MCF 10A (cell line): ENCODE results near the gene SPATA1. TPM values are rescaled to one million over a fixed set of nuclear protein-coding genes. Genes with fewer than 3 reads are reported as not detected.
A peak's percentile ranks its signal among the peaks of the same experiment; 100 is the strongest.

Experiments
- BruUV-seq: library from RNA; stranded (reverse); fragments of 400-500 nt; replicated peaks from 2 replicates; lab custom pipeline; 2021; lab: Mats Ljungman, UMichigan
- CTCF ChIA-PET: fragments of 300-600 bp; sonication (Branson Sonifier 250); formaldehyde crosslinking; extraction: SDS; loops from one replicate; lab custom pipeline; 2021; ENCODE audit warnings: antibody characterized with exemption, inconsistent platforms; lab: Yijun Ruan, JAX
- POLR2A ChIA-PET: fragments of 300-600, 350-650 bp; sonication (Branson Sonifier 250); formaldehyde crosslinking; extraction: SDS; loops from one replicate; lab custom pipeline; 2020; ENCODE audit warnings: antibody characterized with exemption, inconsistent platforms; lab: Yijun Ruan, JAX
- DNase-seq: peaks from one replicate; pipeline ENCODE4 v3.0.0-alpha.2; 2018; ENCODE audit not compliant: unreplicated experiment
- H3K27ac Mint-ChIP-seq: one replicate; pipeline ENCODE4 v1.8.0; 2022; ENCODE audit warnings: mild to moderate bottlenecking, low read depth, mixed read lengths; ENCODE audit not compliant: unreplicated experiment
- H3K27me3 Mint-ChIP-seq: one replicate; pipeline ENCODE4 v1.8.0; 2022; ENCODE audit warnings: mixed read lengths; ENCODE audit not compliant: insufficient read depth, unreplicated experiment
- H3K36me3 Mint-ChIP-seq: one replicate; pipeline ENCODE4 v1.8.0; 2022; ENCODE audit warnings: mild to moderate bottlenecking, moderate library complexity, mixed read lengths; ENCODE audit not compliant: insufficient read depth, unreplicated experiment
- H3K4me1 Mint-ChIP-seq: one replicate; pipeline ENCODE4 v1.8.0; 2022; ENCODE audit warnings: mixed read lengths; ENCODE audit not compliant: insufficient read depth, unreplicated experiment
- H3K4me3 Mint-ChIP-seq: one replicate; pipeline ENCODE4 v1.8.0; 2022; ENCODE audit warnings: mild to moderate bottlenecking, moderate library complexity, mixed read lengths; ENCODE audit not compliant: unreplicated experiment
- H3K9me3 Mint-ChIP-seq: one replicate; pipeline ENCODE4 v1.8.0; 2022; ENCODE audit warnings: mixed read lengths; ENCODE audit not compliant: unreplicated experiment
- CTCF ChIP-seq: fragments of 200-600 bp; IDR thresholded peaks from one replicate; pipeline ENCODE4 v1.8.0; 2022; ENCODE audit warnings: antibody characterized with exemption, mild to moderate bottlenecking; ENCODE audit not compliant: unreplicated experiment
- intact Hi-C: fragments of 100-400 bp; cut with micrococcal nuclease; formaldehyde crosslinking; loops from 2 replicates; pipeline ENCODE4 v1.14.1; 2022
- total RNA-seq: library from RNA; stranded (reverse); gene quantifications from 2 replicates; pipeline ENCODE4 v1.2.3, GENCODE V29; 2022

Gene SPATA1
- total RNA-seq, 1 experiment from 2014 or later: 1.0 TPM

DNA sequence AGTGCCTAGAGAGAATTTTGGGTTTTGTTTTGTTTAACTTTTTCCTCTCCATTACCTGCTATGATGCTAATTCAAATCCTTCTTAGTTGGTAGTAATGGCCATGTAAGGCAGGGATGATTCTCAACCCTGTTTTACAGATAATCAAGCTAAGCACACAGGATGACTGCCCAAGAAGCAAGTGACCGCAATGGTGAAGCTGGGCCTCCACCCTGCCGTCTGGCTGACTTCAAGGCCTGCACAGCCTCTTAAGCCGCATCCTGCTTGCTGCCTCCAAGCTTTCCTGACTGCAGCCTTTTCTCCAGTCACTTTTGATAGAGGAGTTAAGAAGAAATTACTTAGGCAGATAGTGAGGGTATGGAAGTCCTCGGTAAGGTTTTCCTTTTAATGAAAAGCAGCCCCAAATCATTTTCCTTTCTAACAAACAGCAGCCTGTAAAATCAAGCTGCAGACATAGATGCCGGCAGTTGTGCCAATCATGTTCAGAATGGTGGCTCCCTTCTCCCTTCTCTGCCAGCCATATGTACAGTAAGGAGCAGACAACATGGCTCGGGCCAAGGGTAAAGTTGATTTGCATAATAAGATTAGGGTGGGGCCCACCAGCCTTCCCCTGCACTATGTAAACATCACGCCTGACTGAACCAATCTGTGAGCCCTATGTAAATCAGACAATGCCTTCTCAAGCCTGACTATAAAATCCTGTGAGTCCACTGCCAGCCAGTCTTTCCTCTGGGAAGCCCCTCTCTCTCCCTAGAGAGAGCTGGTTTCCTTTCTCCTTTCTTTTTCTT, 76.8 kb downstream of the SPATA1 start:
- no TSS peak for BruUV-seq
- POLR2A ChIA-PET: interaction anchor here (1.6 kb wide), 1 partner anchor 9 kb away, joined by 6 read pairs; no protein-coding TSS in a partner anchor
- Mint-ChIP-seq H3K4me1 (no peaks in the 10 kb centered on the region), H3K27ac (no peak overlapping the region), H3K27me3 (no peaks in the 10 kb centered on the region), H3K4me3 (no peak overlapping the region), H3K9me3 (no peaks in the 10 kb centered on the region), H3K36me3 (peaks cover 13% of the 10 kb centered on the region)
- TF ChIP-seq CTCF: no peak
- CTCF ChIA-PET: interaction anchor here (0.6 to 0.9 kb wide), 2 partner anchors 95 to 138 kb away, joined by 3 to 4 read pairs; no protein-coding TSS in a partner anchor
- intact Hi-C loops: no loop called here
- DNase-seq: peak; percentile 22

- H3K9me3 Mint-ChIP-seq: no peaks in the 10 kb centered on the region
- peaks cover 13% of the 10 kb centered on the region for H3K36me3 Mint-ChIP-seq
- ChIA-PET POLR2A (interaction anchor here (1.6 kb wide), 1 partner anchor 10 kb away, joined by 6 read pairs; no protein-coding TSS in a partner anchor), CTCF (interaction anchor here (0.7 to 0.9 kb wide), 2 partner anchors 138 to 196 kb away, joined by 3 to 5 read pairs; no protein-coding TSS in a partner anchor)
- no peak overlapping the region for H3K4me3 Mint-ChIP-seq
- no peak for TF ChIP-seq CTCF
- H3K27me3 Mint-ChIP-seq: no peaks in the 10 kb centered on the region
- intact Hi-C loops: no loop called here
- BruUV-seq: no TSS peak
- no peak for DNase-seq
- no peaks in the 10 kb centered on the region for H3K4me1 Mint-ChIP-seq
- H3K27ac Mint-ChIP-seq: no peak overlapping the region
Measured at GRCh38 chr1:84583648-84584047, 77.5 kb downstream of the SPATA1 start.

DNA sequence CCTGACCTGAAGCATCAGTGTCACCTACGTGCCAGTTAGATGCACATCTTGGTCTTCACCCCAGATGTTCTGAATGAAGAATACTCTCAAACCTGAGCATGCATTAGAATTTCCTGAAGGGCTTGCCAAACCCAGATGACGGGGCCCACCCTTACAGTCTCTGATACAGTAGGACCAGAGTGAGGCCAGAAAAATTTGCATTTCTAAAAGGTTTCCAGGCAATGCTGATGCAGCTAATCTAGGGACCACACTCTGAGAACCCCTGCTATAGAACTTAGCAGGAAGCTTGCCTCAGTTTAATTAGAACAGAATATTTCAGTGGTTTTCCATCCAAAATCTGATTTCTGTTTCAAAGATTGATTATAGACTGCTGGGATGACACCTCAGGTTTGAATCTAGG, 77.9 kb downstream of the SPATA1 start:
- H3K27ac Mint-ChIP-seq: no peak overlapping the region

More for the DNA sequence above, 77.9 kb downstream of the SPATA1 start:
- no peaks in the 10 kb centered on the region for H3K4me1 Mint-ChIP-seq
- no peak overlapping the region for H3K4me3 Mint-ChIP-seq
- no TSS peak for BruUV-seq
- TF ChIP-seq CTCF: no peak
- no peaks in the 10 kb centered on the region for H3K9me3 Mint-ChIP-seq
- H3K27me3 Mint-ChIP-seq: no peaks in the 10 kb centered on the region
- ChIA-PET CTCF (interaction anchor here (0.7 to 2.3 kb wide), 4 partner anchors 9 to 195 kb away, joined by 3 to 10 read pairs (median 6); no protein-coding TSS in a partner anchor), POLR2A (interaction anchor here (0.6 to 3.9 kb wide), 2 partner anchors 10 to 56 kb away, joined by 3 to 47 read pairs; partner anchors contain the start of gene CTBS)
- intact Hi-C loops: no loop called here
- H3K36me3 Mint-ChIP-seq: peaks cover 13% of the 10 kb centered on the region
- DNase-seq: no peak
